Measurements from ENCODE around the gene GRID1. TPM values are rescaled to one million over a fixed set of nuclear protein-coding genes. Genes with fewer than 3 reads are reported as not detected.

GRID1 gene
- total and polyA plus RNA-seq, 9 of the 15 experiments (the other 6 are each of a cell fraction or from before 2014, with no cell fraction given): 0.01 to 7.2 (median 1.2) TPM

- Histone ChIP-seq H3K9me3 (replicated peaks; ENCODE audit: control insufficient read depth, insufficient read depth, low read depth, low read length) (no peaks in the 10 kb centered on the region), H3K4me1 (replicated peaks in 1 of 2; ENCODE audit: control insufficient read depth in 2 of 2, insufficient read depth in 2 of 2, low read length in 2 of 2) (no peaks in the 10 kb centered on the region), H2AFZ (ENCODE audit: low read depth, low read length) (no peak overlapping the region), H3K4me3 (no peak overlapping the region), H3K9me1 (ENCODE audit: control insufficient read depth, insufficient read depth, low read length) (no peaks in the 10 kb centered on the region), H3K79me2 (ENCODE audit: control insufficient read depth, insufficient read depth, low read length) (no peaks in the 10 kb centered on the region), H3K27me3 (ENCODE audit: control insufficient read depth in 2 of 2, insufficient read depth in 2 of 2, low read length in 2 of 2) (no peaks in the 10 kb centered on the region; a peak in 1 of 5 replicates), H4K20me1 (replicated peaks; ENCODE audit: control insufficient read depth, insufficient read depth, low read length) (no peaks in the 10 kb centered on the region), H3K36me3 (ENCODE audit: control insufficient read depth, insufficient read depth, low read length) (no peaks in the 10 kb centered on the region), H3K4me2 (ENCODE audit: insufficient read depth, low read length) (no peak overlapping the region), H3K9ac (ENCODE audit: insufficient read depth in 1 of 2, low read depth in 2 of 2, low read length in 2 of 2) (no peak overlapping the region), H3K27ac (ENCODE audit: extremely low read depth, low read depth, low read length) (no peak overlapping the region)
- WGBS (ENCODE audit: insufficient coverage, low coverage, missing lambda C conversion rate): 0% methylated on average over 1 of the region's 1 CpG
- ChIA-PET POLR2A (no interaction called here), CTCF (ENCODE audit: low intra/inter-chr PET ratio) (no interaction called here)
- no TSS peak for BruUV-seq (replicated peaks)
- intact Hi-C loops (cut with micrococcal nuclease): no loop called here
- ATAC-seq (no peak), DNase-seq (ENCODE audit: extremely low read depth in 1 of 4, low spot score in 3 of 4) (no peak), FAIRE-seq (no peak)
- TF ChIP-seq ZNF785 (CRISPR knock-in tag; IDR thresholded peaks at IDR 0.05): no peak
- no peak for TF ChIP-seq OTX1 (CRISPR knock-in tag; IDR thresholded peaks at IDR 0.05)
- no peak for TF ChIP-seq NCOA2 (IDR thresholded peaks at IDR 0.05; ENCODE audit: partially characterized antibody in 2 of 2)
- no peak for TF ChIP-seq ZNF41 (CRISPR knock-in tag; conservative IDR thresholded peaks at IDR 0.05)
- TF ChIP-seq ID3 (CRISPR knock-in tag; IDR thresholded peaks at IDR 0.05): no peak
- no peak for TF ChIP-seq ID3 (tag; IDR thresholded peaks at IDR 0.05)
- no peak for TF ChIP-seq TGIF2 (CRISPR knock-in tag; IDR thresholded peaks at IDR 0.05)
- TF ChIP-seq ZNF175 (CRISPR knock-in tag; IDR thresholded peaks at IDR 0.05; ENCODE audit: low read depth): no peak
- TF ChIP-seq STAT6 (CRISPR knock-in tag; IDR thresholded peaks at IDR 0.05): no peak
- no peak for TF ChIP-seq PHB (CRISPR knock-in tag; IDR thresholded peaks at IDR 0.05)
- TF ChIP-seq KDM2B (CRISPR knock-in tag; IDR thresholded peaks at IDR 0.05): no peak
- no peak for TF ChIP-seq RNF2 (IDR thresholded peaks at IDR 0.05)
- TF ChIP-seq POLR2B (IDR thresholded peaks at IDR 0.05; ENCODE audit: low read depth, partially characterized antibody): no peak
- no peak for TF ChIP-seq NFE2L1 (tag; IDR thresholded peaks at IDR 0.05; ENCODE audit: borderline replicate concordance, low read depth)
- no peak for TF ChIP-seq ZFP30 (CRISPR knock-in tag; IDR thresholded peaks at IDR 0.05; ENCODE audit: borderline replicate concordance)
- no peak for TF ChIP-seq RBBP5 (IDR thresholded peaks at IDR 0.05; ENCODE audit: borderline replicate concordance, insufficient read depth, low read length, poor library complexity, severe bottlenecking)
- TF ChIP-seq TCFL5 (CRISPR knock-in tag; conservative IDR thresholded peaks at IDR 0.05): no peak
- TF ChIP-seq TEAD1 (CRISPR knock-in tag; IDR thresholded peaks at IDR 0.05): no peak
- no peak for TF ChIP-seq E2F4 (CRISPR knock-in tag; IDR thresholded peaks at IDR 0.05; ENCODE audit: low read depth)
- no peak for TF ChIP-seq KDM4B (IDR thresholded peaks at IDR 0.05; ENCODE audit: borderline replicate concordance in 2 of 2, low read depth in 1 of 2)
- TF ChIP-seq ZNF76 (CRISPR knock-in tag; IDR thresholded peaks at IDR 0.05; ENCODE audit: borderline replicate concordance): no peak
- in situ Hi-C loops (cut with MboI): no loop called here
Observed at GRCh38 chr10:86216886-86217285, 149.7 kb downstream of the GRID1 start.
